Measurements from ENCODE around the gene ERC2.

The ERC2 gene

GRCh38 chr3:56229311-56229710 is 239.0 kb downstream of the ERC2 start:
- no peak for TF ChIP-seq ZBTB7A (IDR thresholded peaks at IDR 0.05; ENCODE audit: low read depth)
- no peak for TF ChIP-seq NFIC (IDR thresholded peaks at IDR 0.05)
- TF ChIP-seq EGR1 (IDR thresholded peaks at IDR 0.05), result no peak
- TF ChIP-seq MAX (IDR thresholded peaks at IDR 0.05), result no peak
- TF ChIP-seq YY1 (IDR thresholded peaks at IDR 0.05; ENCODE audit: low read depth), result no peak
- no peak for TF ChIP-seq RAD21 (IDR thresholded peaks at IDR 0.05; ENCODE audit: low read depth)
- TF ChIP-seq REST (IDR thresholded peaks at IDR 0.05; ENCODE audit: low read depth), result no peak
- no peak for TF ChIP-seq TAF1 (IDR thresholded peaks at IDR 0.05; ENCODE audit: low read depth)
- TF ChIP-seq USF1 (IDR thresholded peaks at IDR 0.05), result no peak
- TF ChIP-seq CREB1 (IDR thresholded peaks at IDR 0.05; ENCODE audit: low read depth), result no peak
- no peak for TF ChIP-seq TCF12 (IDR thresholded peaks at IDR 0.05; ENCODE audit: low read depth)
- no peak for TF ChIP-seq CEBPB (IDR thresholded peaks at IDR 0.05)

GRCh38 chr3:56222866-56223265 is 245.4 kb downstream of the ERC2 start:
- TF ChIP-seq CEBPB (IDR thresholded peaks at IDR 0.05), result no peak
- TF ChIP-seq YY1 (IDR thresholded peaks at IDR 0.05; ENCODE audit: low read depth), result no peak
- no peak for TF ChIP-seq TEAD4 (IDR thresholded peaks at IDR 0.05)
- no peak for TF ChIP-seq CREB1 (IDR thresholded peaks at IDR 0.05; ENCODE audit: low read depth)
- no peak for TF ChIP-seq MAX (IDR thresholded peaks at IDR 0.05)
- no peak for TF ChIP-seq NFIC (IDR thresholded peaks at IDR 0.05)
- TF ChIP-seq EP300 (IDR thresholded peaks at IDR 0.05; ENCODE audit: borderline replicate concordance), result no peak
- no peak for TF ChIP-seq FOXM1 (IDR thresholded peaks at IDR 0.05; ENCODE audit: borderline replicate concordance, low read depth)
- no peak for TF ChIP-seq RAD21 (IDR thresholded peaks at IDR 0.05; ENCODE audit: low read depth)
- TF ChIP-seq USF1 (IDR thresholded peaks at IDR 0.05), result no peak
- TF ChIP-seq ZBTB7A (IDR thresholded peaks at IDR 0.05; ENCODE audit: low read depth), result no peak
- TF ChIP-seq TCF12 (IDR thresholded peaks at IDR 0.05; ENCODE audit: low read depth), result no peak
- no peak for TF ChIP-seq TAF1 (IDR thresholded peaks at IDR 0.05; ENCODE audit: low read depth)
- TF ChIP-seq EGR1 (IDR thresholded peaks at IDR 0.05), result no peak
- no peak for TF ChIP-seq REST (IDR thresholded peaks at IDR 0.05; ENCODE audit: low read depth)

- TF ChIP-seq FOXM1 (IDR thresholded peaks at IDR 0.05; ENCODE audit: borderline replicate concordance, low read depth), result no peak
- no peak for TF ChIP-seq CEBPB (IDR thresholded peaks at IDR 0.05)
- TF ChIP-seq ZBTB7A (IDR thresholded peaks at IDR 0.05; ENCODE audit: low read depth), result no peak
Observed at GRCh38 chr3:56219894-56220805, 248.1 kb downstream of the ERC2 start.

GRCh38 chr3:56209982-56210751 is 258.1 kb downstream of the ERC2 start:
- TF ChIP-seq YY1 (IDR thresholded peaks at IDR 0.05; ENCODE audit: low read depth) (no peak), FOXM1 (IDR thresholded peaks at IDR 0.05; ENCODE audit: borderline replicate concordance, low read depth) (no peak), TCF12 (IDR thresholded peaks at IDR 0.05; ENCODE audit: low read depth) (no peak), RAD21 (IDR thresholded peaks at IDR 0.05; ENCODE audit: low read depth) (no peak), NFIC (IDR thresholded peaks at IDR 0.05) (no peak), CREB1 (IDR thresholded peaks at IDR 0.05; ENCODE audit: low read depth) (no peak), ZBTB7A (IDR thresholded peaks at IDR 0.05; ENCODE audit: low read depth) (no peak), REST (IDR thresholded peaks at IDR 0.05; ENCODE audit: low read depth) (no peak), TEAD4 (IDR thresholded peaks at IDR 0.05) (no peak), EGR1 (IDR thresholded peaks at IDR 0.05) (no peak), CEBPB (IDR thresholded peaks at IDR 0.05) (no peak), USF1 (IDR thresholded peaks at IDR 0.05) (no peak), TAF1 (IDR thresholded peaks at IDR 0.05; ENCODE audit: low read depth) (no peak)

Data from Ishikawa (cell line).